Measurements from ENCODE around the gene HDAC2. TPM values are rescaled to one million over a fixed set of nuclear protein-coding genes. Genes with fewer than 3 reads are reported as not detected.

HDAC2 gene
- total and polyA plus RNA-seq, 11 donors, result 18.3 to 64.7 (median 48.0) TPM

GRCh38 chr6:113982055-113982550, 11.2 kb upstream of the HDAC2 start:
- intact Hi-C loops (cut with DNase I), result loop anchor here in 1 of 10 donors (10.0 kb wide), 1 partner anchor 123 kb away; no protein-coding TSS in a partner anchor
- H3K27ac ChIP-seq, result no peak overlapping the region
- TF ChIP-seq POLR2A (IDR thresholded peaks at IDR 0.05) (no peak), CTCF (IDR thresholded peaks at IDR 0.05) (no peak)
- DNase-seq (no peak), ATAC-seq (peak in 1 of 4 donors; percentile 68)
- H3K4me1 ChIP-seq, result peaks cover 0 to 11% (median 0%) of the 10 kb centered on the region in 12 donors
- H3K4me3 ChIP-seq, result no peak overlapping the region
- H3K27me3 ChIP-seq, result no peaks in the 10 kb centered on the region
- no peaks in the 10 kb centered on the region for H3K36me3 ChIP-seq
- WGBS, 4 donors, result 92 to 95% (median 93%) methylated on average over 2 of the region's 2 CpGs
- H3K9me3 ChIP-seq, result no peaks in the 10 kb centered on the region

GRCh38 chr6:113980937-113981554, 10.1 kb upstream of the HDAC2 start:
- H3K27ac ChIP-seq, result no peak overlapping the region
- intact Hi-C loops (cut with DNase I), result loop anchor here in 1 of 10 donors (10.0 kb wide), 1 partner anchor 124 kb away; no protein-coding TSS in a partner anchor
- H3K36me3 ChIP-seq, result no peaks in the 10 kb centered on the region
- no peaks in the 10 kb centered on the region for H3K9me3 ChIP-seq
- peaks cover 0 to 11% (median 0%) of the 10 kb centered on the region in 12 donors for H3K4me1 ChIP-seq
- ATAC-seq, result peak in 3 of 4 donors; percentile 45 to 52 (median 48)
- H3K4me3 ChIP-seq, result no peak overlapping the region
- TF ChIP-seq CTCF (IDR thresholded peaks at IDR 0.05), result peak in 11 of 12 donors; percentile 22 to 52 (median 43)
- TF ChIP-seq POLR2A (IDR thresholded peaks at IDR 0.05), result no peak
- 87 to 91% (median 88%) methylated on average over 4 of the region's 4 CpGs for WGBS, 4 donors
- no peaks in the 10 kb centered on the region for H3K27me3 ChIP-seq
- no peak for DNase-seq

- Histone ChIP-seq H3K4me3 (no peak overlapping the region), H3K9me3 (no peaks in the 10 kb centered on the region), H3K4me1 (peaks cover 0 to 11% (median 0%) of the 10 kb centered on the region in 12 donors), H3K27ac (no peak overlapping the region), H3K36me3 (no peaks in the 10 kb centered on the region), H3K27me3 (no peaks in the 10 kb centered on the region)
- no peak for DNase-seq
- ATAC-seq, result peak in 2 of 4 donors; percentile 28 to 51
- intact Hi-C loops (cut with DNase I), result loop anchor here in 1 of 10 donors (10.0 kb wide), 1 partner anchor 125 kb away; no protein-coding TSS in a partner anchor
- TF ChIP-seq CTCF (IDR thresholded peaks at IDR 0.05) (no peak), POLR2A (IDR thresholded peaks at IDR 0.05) (no peak)
- WGBS, 4 donors, result 34 to 50% (median 38%) methylated on average over 1 of the region's 1 CpG
Measured at GRCh38 chr6:113979937-113980336, 9.0 kb upstream of the HDAC2 start.

- no peak overlapping the region for H3K27ac ChIP-seq
- WGBS, 4 donors, result 87 to 92% (median 92%) methylated on average over 3 of the region's 3 CpGs
Measured at GRCh38 chr6:113978084-113978675, 7.2 kb upstream of the HDAC2 start.

More at GRCh38 chr6:113978084-113978675, 7.2 kb upstream of the HDAC2 start:
- peaks cover 0 to 11% (median 0%) of the 10 kb centered on the region in 12 donors for H3K4me1 ChIP-seq
- DNase-seq (no peak), ATAC-seq (no peak)
- no peaks in the 10 kb centered on the region for H3K27me3 ChIP-seq
- intact Hi-C loops (cut with DNase I), result no loop called here
- no peak for TF ChIP-seq CTCF (IDR thresholded peaks at IDR 0.05)
- TF ChIP-seq POLR2A (IDR thresholded peaks at IDR 0.05), result no peak
- no peaks in the 10 kb centered on the region for H3K9me3 ChIP-seq
- H3K4me3 ChIP-seq, result no peak overlapping the region
- no peaks in the 10 kb centered on the region for H3K36me3 ChIP-seq
